Lung (tissue), 12 donors: Measurements from ENCODE around the gene MT1X. TPM values are rescaled to one million over a fixed set of nuclear protein-coding genes. Genes with fewer than 3 reads are reported as not detected.

Experiments
- ATAC-seq: fragments of 200-7000 bp; cut with Tn5 transposase; one replicate; pipeline ENCODE4 v1.9.1; 2020; ENCODE audit warnings: moderate number of reproducible peaks; ENCODE audit not compliant: insufficient read depth, low FRiP score
- DNase-seq, 3 donors: peaks; one replicate each; pipeline ENCODE4 v3.0.0-alpha.2; 2013 to 2017
- H3K27ac ChIP-seq, 2 donors: one replicate each; pipeline ENCODE4 v1.5.1; 2013; ENCODE audit warnings: mild to moderate bottlenecking in 2 of 2, moderate library complexity in 2 of 2, control low read depth in 1 of 2, inconsistent platforms in 1 of 2, low read depth in 1 of 2, low read length in 1 of 2
- H3K27me3 ChIP-seq, 3 donors: one replicate each; pipeline ENCODE4 v1.5.1; 2013; ENCODE audit warnings: low read length in 2 of 3; ENCODE audit not compliant: control insufficient read depth in 3 of 3, insufficient read depth in 3 of 3
- H3K36me3 ChIP-seq, 4 donors: one replicate each; pipeline ENCODE4 v1.5.1; 2013; ENCODE audit warnings: low read length in 4 of 4, mild to moderate bottlenecking in 1 of 4, moderate library complexity in 1 of 4; ENCODE audit not compliant: control insufficient read depth in 4 of 4, insufficient read depth in 4 of 4
- H3K4me1 ChIP-seq, 5 donors: one replicate each; pipeline ENCODE4 v1.5.1; 2013; ENCODE audit warnings: low read length in 5 of 5, mild to moderate bottlenecking in 2 of 5, moderate library complexity in 1 of 5; ENCODE audit not compliant: control insufficient read depth in 5 of 5, insufficient read depth in 5 of 5
- H3K4me3 ChIP-seq: one replicate; pipeline ENCODE4 v1.5.1; 2013; ENCODE audit warnings: mild to moderate bottlenecking, control low read depth, moderate library complexity
- H3K9ac ChIP-seq, 2 donors: one replicate each; pipeline ENCODE4 v1.5.1; 2013; ENCODE audit warnings: low read length in 2 of 2, control low read depth in 1 of 2; ENCODE audit not compliant: insufficient read depth in 1 of 2
- H3K9me3 ChIP-seq, 4 donors: one replicate each; pipeline ENCODE4 v1.5.1; 2013; ENCODE audit warnings: low read length in 3 of 4, mild to moderate bottlenecking in 1 of 4, moderate library complexity in 1 of 4; ENCODE audit not compliant: control insufficient read depth in 4 of 4, insufficient read depth in 3 of 4
- WGBS, 2 donors: extraction: QIAGEN DNeasy Blood & Tissue Kit; methylation state at CpG; one replicate each; pipeline ENCODE4 v1.1.7; 2013; 5-methylcytosine and 5-hydroxymethylcytosine counted together
- polyA plus RNA-seq, 2 donors: library from polyadenylated mRNA; stranded (reverse); fragments of 200-250 nt; gene quantifications; one replicate each; pipeline ENCODE4 v1.2.1, GENCODE V29; 2013
- total RNA-seq, 2 donors: library from RNA; depleted of rRNA in 1 of 2; stranded (reverse); fragments of >200 nt in 1 of 2; gene quantifications; one replicate each; pipeline ENCODE4 v1.2.1, GENCODE V29; 2014 to 2021
- TF ChIP-seq, protein P1 (sequence below): IDR thresholded peaks from 2 replicates; pipeline ENCODE4 v1.5.1; 2012; ENCODE audit warnings: mild to moderate bottlenecking; ENCODE audit errors: control extremely low read depth, extremely low read depth
- donor health status: control.
- donor health status: control.
- donor health status: Bipolar disorder and iron deficiency.
- donor health status: healthy.
- donor health status: DM: yes; HTN: yes; CAD: no.

The MT1X gene
- total and polyA plus RNA-seq, 4 donors, result 39.3 to 989 (median 306) TPM

- no peak overlapping the region for H3K9ac ChIP-seq
- H3K27me3 ChIP-seq, result no peaks in the 10 kb centered on the region
- no peak overlapping the region for H3K4me3 ChIP-seq
- no peak overlapping the region for H3K27ac ChIP-seq
- TF ChIP-seq, protein P1, sequence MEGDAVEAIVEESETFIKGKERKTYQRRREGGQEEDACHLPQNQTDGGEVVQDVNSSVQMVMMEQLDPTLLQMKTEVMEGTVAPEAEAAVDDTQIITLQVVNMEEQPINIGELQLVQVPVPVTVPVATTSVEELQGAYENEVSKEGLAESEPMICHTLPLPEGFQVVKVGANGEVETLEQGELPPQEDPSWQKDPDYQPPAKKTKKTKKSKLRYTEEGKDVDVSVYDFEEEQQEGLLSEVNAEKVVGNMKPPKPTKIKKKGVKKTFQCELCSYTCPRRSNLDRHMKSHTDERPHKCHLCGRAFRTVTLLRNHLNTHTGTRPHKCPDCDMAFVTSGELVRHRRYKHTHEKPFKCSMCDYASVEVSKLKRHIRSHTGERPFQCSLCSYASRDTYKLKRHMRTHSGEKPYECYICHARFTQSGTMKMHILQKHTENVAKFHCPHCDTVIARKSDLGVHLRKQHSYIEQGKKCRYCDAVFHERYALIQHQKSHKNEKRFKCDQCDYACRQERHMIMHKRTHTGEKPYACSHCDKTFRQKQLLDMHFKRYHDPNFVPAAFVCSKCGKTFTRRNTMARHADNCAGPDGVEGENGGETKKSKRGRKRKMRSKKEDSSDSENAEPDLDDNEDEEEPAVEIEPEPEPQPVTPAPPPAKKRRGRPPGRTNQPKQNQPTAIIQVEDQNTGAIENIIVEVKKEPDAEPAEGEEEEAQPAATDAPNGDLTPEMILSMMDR, result no peak
- WGBS, 2 donors, result 89 to 90% methylated on average over 4 of the region's 4 CpGs
- peaks cover 0 to 2% (median 0%) of the 10 kb centered on the region in 4 donors for H3K36me3 ChIP-seq
- DNase-seq, result no peak
- no peaks in the 10 kb centered on the region for H3K9me3 ChIP-seq
- peaks cover 0 to 15% (median 2%) of the 10 kb centered on the region in 5 donors for H3K4me1 ChIP-seq
- ATAC-seq, result no peak
These were observed 2.8 kb downstream of the MT1X start for GRCh38 chr16:56684926-56685590.

DNA sequence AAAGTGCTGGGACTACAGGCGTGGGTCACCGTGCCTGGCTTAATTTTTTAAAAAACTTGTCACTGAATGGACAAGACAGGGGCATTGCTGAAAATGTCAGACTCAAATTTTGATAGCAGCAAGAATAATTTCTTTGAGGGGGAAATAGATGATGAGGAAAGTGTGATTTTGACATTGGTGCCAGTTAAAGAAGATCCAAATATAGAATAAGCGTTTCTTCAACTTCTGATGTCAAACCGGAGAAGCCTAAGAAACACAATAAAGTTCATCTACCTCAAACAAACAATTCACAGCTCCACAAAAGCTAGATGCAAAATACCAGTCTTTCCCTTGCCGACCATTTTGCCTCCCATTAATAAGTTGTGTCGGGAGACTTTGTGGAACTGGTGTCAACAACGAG lies 4.5 kb downstream of the MT1X start:
- H3K27ac ChIP-seq, result no peak overlapping the region
- no peak for ATAC-seq

DNA sequence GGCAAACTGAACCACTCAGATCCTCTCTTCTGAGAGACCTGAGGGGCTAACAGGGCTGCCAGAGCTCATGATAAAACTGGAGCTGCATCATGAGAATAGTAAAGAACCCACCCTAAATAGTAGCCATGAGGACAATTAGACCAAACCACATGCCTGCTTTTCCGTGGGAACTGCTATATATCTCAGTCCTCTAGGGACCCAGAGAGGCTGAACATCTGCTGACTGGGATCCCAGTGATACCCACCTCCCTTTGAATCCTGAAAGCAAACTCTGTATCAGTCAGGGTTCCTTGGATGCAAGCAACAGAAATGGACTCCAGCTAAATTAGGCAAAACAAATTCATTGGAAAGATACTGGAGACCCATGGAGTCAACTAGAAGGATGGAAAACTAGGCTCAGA lies 6.5 kb downstream of the MT1X start:
- no peaks in the 10 kb centered on the region for H3K27me3 ChIP-seq
- H3K9me3 ChIP-seq, result no peaks in the 10 kb centered on the region
- no peak overlapping the region for H3K4me3 ChIP-seq
- no peak overlapping the region for H3K9ac ChIP-seq
- ATAC-seq (no peak), DNase-seq (no peak)
- TF ChIP-seq, protein P1, result no peak
- peaks cover 0 to 9% (median 0%) of the 10 kb centered on the region in 5 donors for H3K4me1 ChIP-seq
- H3K36me3 ChIP-seq, result peaks cover 0 to 2% (median 0%) of the 10 kb centered on the region in 4 donors
- no peak overlapping the region for H3K27ac ChIP-seq
- WGBS, 2 donors, result 48 to 63% methylated on average over 1 of the region's 1 CpG

More for the DNA sequence above, 4.5 kb downstream of the MT1X start:
- Histone ChIP-seq H3K9me3 (no peaks in the 10 kb centered on the region), H3K9ac (no peak overlapping the region), H3K27me3 (no peaks in the 10 kb centered on the region), H3K4me3 (no peak overlapping the region), H3K4me1 (peaks cover 0 to 15% (median 2%) of the 10 kb centered on the region in 5 donors), H3K36me3 (peaks cover 0 to 2% (median 0%) of the 10 kb centered on the region in 4 donors)
- WGBS, 2 donors, result 97% methylated on average over 7 of the region's 7 CpGs
- TF ChIP-seq, protein P1, result no peak
- no peak for DNase-seq

DNA sequence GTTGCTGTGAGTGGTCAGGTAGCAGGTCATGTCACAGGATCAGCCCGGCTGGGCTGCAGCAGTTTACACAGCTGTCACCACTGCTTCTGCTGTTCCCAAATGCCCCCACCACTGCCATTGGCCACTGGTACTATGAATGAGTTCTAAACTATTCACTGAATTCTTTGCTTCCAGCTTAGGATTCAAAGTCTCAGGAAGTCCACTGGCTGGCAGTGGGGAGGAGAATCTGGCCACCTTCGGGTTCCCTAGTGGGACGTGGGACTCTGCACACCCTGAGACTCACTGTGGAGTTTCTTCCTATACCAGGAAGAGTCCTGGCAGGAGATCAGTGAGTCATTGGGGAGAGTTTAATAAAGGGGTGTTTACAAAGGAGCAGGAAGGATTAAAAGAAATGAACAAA lies 6.9 kb downstream of the MT1X start:
- TF ChIP-seq, protein P1, result no peak
- Histone ChIP-seq H3K27me3 (no peaks in the 10 kb centered on the region), H3K4me1 (peaks cover 0 to 7% (median 0%) of the 10 kb centered on the region in 5 donors), H3K36me3 (peaks cover 0 to under 1% (median 0%) of the 10 kb centered on the region in 4 donors), H3K27ac (no peak overlapping the region), H3K9ac (no peak overlapping the region), H3K9me3 (no peaks in the 10 kb centered on the region), H3K4me3 (no peak overlapping the region)
- DNase-seq, result no peak
- WGBS, 2 donors, result 70 to 73% methylated on average over 3 of the region's 3 CpGs
- no peak for ATAC-seq
